ENCODE measurements around the gene SWAP70. TPM values are rescaled to one million over a fixed set of nuclear protein-coding genes. Genes with fewer than 3 reads are reported as not detected.

The SWAP70 gene
- total and polyA plus RNA-seq, 2 experiments from 2014 or later: 30.3 to 33.3 TPM

GRCh38 chr11:9752091-9752490 is 88.2 kb downstream of the SWAP70 start (continued):
- TF ChIP-seq, protein P1, sequence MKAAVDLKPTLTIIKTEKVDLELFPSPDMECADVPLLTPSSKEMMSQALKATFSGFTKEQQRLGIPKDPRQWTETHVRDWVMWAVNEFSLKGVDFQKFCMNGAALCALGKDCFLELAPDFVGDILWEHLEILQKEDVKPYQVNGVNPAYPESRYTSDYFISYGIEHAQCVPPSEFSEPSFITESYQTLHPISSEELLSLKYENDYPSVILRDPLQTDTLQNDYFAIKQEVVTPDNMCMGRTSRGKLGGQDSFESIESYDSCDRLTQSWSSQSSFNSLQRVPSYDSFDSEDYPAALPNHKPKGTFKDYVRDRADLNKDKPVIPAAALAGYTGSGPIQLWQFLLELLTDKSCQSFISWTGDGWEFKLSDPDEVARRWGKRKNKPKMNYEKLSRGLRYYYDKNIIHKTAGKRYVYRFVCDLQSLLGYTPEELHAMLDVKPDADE (IDR thresholded peaks at IDR 0.05): no peak

DNA sequence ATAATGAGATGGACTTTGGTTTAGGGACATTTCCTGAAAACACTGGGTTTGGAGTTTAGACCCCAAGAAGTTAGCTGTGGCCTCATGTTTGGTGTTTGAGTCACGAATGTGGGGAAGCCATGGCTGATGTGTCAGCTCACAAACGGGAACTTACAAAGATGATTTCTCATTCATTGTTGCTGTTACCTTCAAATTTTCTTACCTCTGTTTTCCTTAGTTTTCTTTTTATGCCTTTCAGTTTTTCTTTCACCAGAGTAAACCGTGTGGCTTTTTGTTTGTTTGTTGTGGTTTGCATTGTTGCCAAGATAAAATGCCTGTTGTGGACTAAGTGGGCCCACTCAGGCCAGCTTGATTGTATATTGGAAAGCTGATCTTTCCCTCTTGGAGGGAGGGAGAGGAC is 89.1 kb downstream of the SWAP70 start:
- H3K4me3 ChIP-seq: no peak overlapping the region
- peaks cover 13% of the 10 kb centered on the region for H3K36me3 ChIP-seq (ENCODE audit: insufficient read depth)
- no peak for DNase-seq (ENCODE audit: low spot score)
- H3K4me2 ChIP-seq: no peak overlapping the region
- 0 out of 2 replicates have a peak, but pooled peaks cover 5% of the 10 kb centered on the region for H3F3A ChIP-seq (replicated peaks; ENCODE audit: low read depth)
- no peak for ATAC-seq
- H3K27me3 Mint-ChIP-seq (ENCODE audit: insufficient read depth, low read depth, poor library complexity): peaks cover 4% of the 10 kb centered on the region
- no peaks in the 10 kb centered on the region for H3K9me2 ChIP-seq (ENCODE audit: insufficient read depth)
- no peak overlapping the region; the same call in 2 of the 3 replicates for H3K4me3 Mint-ChIP-seq
- H3K27ac ChIP-seq (ENCODE audit: low read depth): no peak overlapping the region
- no peaks in the 10 kb centered on the region for H3K9me3 Mint-ChIP-seq
- H3K27ac Mint-ChIP-seq: no peak overlapping the region
- peaks cover 29% of the 10 kb centered on the region for H3K4me1 Mint-ChIP-seq
- H3K36me3 Mint-ChIP-seq (ENCODE audit: low read depth): peaks cover 22% of the 10 kb centered on the region
- no peaks in the 10 kb centered on the region for H3K79me2 ChIP-seq (replicated peaks; ENCODE audit: insufficient read depth)
- peaks cover 29% of the 10 kb centered on the region for H3K4me1 ChIP-seq (ENCODE audit: insufficient read depth)
- H3K27me3 ChIP-seq (ENCODE audit: insufficient read depth): no peaks in the 10 kb centered on the region
- TF ChIP-seq, protein P2, sequence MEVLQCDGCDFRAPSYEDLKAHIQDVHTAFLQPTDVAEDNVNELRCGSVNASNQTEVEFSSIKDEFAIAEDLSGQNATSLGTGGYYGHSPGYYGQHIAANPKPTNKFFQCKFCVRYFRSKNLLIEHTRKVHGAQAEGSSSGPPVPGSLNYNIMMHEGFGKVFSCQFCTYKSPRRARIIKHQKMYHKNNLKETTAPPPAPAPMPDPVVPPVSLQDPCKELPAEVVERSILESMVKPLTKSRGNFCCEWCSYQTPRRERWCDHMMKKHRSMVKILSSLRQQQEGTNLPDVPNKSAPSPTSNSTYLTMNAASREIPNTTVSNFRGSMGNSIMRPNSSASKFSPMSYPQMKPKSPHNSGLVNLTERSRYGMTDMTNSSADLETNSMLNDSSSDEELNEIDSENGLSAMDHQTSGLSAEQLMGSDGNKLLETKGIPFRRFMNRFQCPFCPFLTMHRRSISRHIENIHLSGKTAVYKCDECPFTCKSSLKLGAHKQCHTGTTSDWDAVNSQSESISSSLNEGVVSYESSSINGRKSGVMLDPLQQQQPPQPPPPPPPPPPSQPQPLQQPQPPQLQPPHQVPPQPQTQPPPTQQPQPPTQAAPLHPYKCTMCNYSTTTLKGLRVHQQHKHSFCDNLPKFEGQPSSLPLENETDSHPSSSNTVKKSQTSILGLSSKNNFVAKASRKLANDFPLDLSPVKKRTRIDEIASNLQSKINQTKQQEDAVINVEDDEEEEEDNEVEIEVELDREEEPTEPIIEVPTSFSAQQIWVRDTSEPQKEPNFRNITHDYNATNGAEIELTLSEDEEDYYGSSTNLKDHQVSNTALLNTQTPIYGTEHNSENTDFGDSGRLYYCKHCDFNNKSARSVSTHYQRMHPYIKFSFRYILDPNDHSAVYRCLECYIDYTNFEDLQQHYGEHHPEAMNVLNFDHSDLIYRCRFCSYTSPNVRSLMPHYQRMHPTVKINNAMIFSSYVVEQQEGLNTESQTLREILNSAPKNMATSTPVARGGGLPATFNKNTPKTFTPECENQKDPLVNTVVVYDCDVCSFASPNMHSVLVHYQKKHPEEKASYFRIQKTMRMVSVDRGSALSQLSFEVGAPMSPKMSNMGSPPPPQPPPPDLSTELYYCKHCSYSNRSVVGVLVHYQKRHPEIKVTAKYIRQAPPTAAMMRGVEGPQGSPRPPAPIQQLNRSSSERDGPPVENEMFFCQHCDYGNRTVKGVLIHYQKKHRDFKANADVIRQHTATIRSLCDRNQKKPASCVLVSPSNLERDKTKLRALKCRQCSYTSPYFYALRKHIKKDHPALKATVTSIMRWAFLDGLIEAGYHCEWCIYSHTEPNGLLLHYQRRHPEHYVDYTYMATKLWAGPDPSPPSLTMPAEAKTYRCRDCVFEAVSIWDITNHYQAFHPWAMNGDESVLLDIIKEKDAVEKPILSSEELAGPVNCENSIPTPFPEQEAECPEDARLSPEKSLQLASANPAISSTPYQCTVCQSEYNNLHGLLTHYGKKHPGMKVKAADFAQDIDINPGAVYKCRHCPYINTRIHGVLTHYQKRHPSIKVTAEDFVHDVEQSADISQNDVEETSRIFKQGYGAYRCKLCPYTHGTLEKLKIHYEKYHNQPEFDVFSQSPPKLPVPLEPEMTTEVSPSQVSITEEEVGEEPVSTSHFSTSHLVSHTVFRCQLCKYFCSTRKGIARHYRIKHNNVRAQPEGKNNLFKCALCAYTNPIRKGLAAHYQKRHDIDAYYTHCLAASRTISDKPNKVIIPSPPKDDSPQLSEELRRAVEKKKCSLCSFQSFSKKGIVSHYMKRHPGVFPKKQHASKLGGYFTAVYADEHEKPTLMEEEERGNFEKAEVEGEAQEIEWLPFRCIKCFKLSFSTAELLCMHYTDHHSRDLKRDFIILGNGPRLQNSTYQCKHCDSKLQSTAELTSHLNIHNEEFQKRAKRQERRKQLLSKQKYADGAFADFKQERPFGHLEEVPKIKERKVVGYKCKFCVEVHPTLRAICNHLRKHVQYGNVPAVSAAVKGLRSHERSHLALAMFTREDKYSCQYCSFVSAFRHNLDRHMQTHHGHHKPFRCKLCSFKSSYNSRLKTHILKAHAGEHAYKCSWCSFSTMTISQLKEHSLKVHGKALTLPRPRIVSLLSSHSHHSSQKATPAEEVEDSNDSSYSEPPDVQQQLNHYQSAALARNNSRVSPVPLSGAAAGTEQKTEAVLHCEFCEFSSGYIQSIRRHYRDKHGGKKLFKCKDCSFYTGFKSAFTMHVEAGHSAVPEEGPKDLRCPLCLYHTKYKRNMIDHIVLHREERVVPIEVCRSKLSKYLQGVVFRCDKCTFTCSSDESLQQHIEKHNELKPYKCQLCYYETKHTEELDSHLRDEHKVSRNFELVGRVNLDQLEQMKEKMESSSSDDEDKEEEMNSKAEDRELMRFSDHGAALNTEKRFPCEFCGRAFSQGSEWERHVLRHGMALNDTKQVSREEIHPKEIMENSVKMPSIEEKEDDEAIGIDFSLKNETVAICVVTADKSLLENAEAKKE (CRISPR knock-in tag; IDR thresholded peaks at IDR 0.05): no peak
- TF ChIP-seq EZH2phosphoT487 (IDR thresholded peaks at IDR 0.05; ENCODE audit: unreplicated experiment): no peak
- TF ChIP-seq, protein P3, sequence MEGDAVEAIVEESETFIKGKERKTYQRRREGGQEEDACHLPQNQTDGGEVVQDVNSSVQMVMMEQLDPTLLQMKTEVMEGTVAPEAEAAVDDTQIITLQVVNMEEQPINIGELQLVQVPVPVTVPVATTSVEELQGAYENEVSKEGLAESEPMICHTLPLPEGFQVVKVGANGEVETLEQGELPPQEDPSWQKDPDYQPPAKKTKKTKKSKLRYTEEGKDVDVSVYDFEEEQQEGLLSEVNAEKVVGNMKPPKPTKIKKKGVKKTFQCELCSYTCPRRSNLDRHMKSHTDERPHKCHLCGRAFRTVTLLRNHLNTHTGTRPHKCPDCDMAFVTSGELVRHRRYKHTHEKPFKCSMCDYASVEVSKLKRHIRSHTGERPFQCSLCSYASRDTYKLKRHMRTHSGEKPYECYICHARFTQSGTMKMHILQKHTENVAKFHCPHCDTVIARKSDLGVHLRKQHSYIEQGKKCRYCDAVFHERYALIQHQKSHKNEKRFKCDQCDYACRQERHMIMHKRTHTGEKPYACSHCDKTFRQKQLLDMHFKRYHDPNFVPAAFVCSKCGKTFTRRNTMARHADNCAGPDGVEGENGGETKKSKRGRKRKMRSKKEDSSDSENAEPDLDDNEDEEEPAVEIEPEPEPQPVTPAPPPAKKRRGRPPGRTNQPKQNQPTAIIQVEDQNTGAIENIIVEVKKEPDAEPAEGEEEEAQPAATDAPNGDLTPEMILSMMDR (conservative IDR thresholded peaks at IDR 0.05; ENCODE audit: low read depth in 2 of 2): no peak
- TF ChIP-seq JUNB (IDR thresholded peaks at IDR 0.05; ENCODE audit: unreplicated experiment): no peak
- TF ChIP-seq NANOG (IDR thresholded peaks at IDR 0.05; ENCODE audit: borderline replicate concordance): no peak
- TF ChIP-seq CREB1 (CRISPR knock-in tag; IDR thresholded peaks at IDR 0.05; ENCODE audit: low read depth): no peak
- H4K20me1 ChIP-seq (replicated peaks; ENCODE audit: insufficient read depth): no peaks in the 10 kb centered on the region
- no peak overlapping the region for H2AFZ ChIP-seq
